Suppressor macrophage treated with lipopolysaccharide for 4 hours (primary cell): ENCODE results near the gene GLB1L2.

ENCODE experiments used
- DNase-seq: peaks from one replicate; pipeline ENCODE4 v3.0.0-alpha.2; 2020

GLB1L2 gene

GRCh38 chr11:134387501-134387900 lies 55.7 kb downstream of the GLB1L2 start:
- DNase-seq: no peak

- no peak for DNase-seq
Observed at GRCh38 chr11:134388590-134388989, 56.8 kb downstream of the GLB1L2 start.

- DNase-seq: no peak
Observed at GRCh38 chr11:134389464-134390180, 57.8 kb downstream of the GLB1L2 start.

GRCh38 chr11:134390706-134391569 lies 59.1 kb downstream of the GLB1L2 start:
- DNase-seq: no peak

DNA sequence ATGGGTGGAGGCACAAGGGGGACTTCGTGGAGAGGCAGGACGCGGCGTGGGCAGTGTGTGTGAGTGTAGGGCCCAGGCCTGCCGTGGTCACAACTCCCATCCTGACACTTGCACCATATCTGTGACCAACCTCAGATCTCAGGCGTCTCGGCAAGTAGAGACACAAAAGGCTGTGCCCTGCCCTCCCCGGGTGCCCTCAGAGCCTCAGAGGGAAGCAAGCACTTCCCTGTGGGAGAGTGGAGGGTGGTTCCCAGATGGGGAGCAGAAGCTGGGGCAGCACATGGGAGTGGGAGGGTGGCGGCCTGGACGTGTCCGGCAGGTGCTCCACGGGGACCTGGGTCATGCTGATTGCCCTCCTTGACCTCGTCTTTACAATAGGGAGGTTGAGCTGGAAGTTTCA lies 59.9 kb downstream of the GLB1L2 start:
- no peak for DNase-seq

DNA sequence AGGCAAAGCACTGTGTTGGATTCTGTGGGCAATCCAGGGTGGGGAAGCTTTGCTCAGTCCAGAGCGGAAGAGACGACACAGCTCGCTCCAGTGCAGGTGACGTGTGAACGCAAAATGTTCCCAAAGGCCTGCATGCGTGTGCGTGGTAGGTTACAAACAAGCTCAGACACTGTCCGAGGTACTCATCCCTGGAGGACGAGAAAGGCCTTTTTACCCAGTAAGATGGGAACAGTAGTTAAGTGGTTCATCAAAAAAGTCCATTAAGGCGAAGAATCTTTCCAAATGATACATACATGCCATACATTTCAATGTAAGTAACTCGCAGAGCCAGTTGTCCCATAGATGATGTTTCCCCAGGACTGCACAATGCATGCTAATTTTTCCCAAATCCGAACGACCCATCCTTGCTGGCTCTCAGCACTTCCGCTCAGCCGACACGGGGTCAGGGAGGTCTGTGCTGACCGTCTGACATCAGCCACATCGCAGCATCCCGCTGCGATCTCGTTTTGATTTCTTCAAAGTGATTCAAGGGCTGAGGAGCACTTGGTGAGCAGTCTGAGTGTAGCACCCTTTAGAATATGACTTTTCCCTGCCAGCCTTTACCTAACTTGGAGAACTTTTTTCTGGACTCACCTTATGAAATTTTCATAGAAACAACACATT lies 61.3 kb downstream of the GLB1L2 start:
- DNase-seq: no peak

DNA sequence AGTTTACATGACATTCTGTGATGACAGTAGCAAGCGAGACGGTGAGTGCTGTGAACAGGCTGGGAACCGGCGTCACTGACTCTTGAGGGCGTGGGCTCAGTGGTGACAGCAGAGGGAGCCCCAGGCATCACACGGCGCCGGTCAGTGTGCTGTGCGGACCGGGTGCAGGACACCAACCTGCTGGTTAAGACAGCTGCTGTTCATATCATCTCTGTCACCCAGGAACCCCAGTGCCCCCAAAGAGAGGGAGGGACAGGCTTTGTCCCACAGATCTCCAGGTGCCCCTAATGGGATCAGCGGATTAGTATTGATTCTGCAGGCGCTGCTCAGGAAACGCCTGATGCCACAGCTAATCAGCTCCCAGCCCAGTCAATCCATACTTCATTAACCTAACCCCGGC lies 61.9 kb downstream of the GLB1L2 start:
- no peak for DNase-seq

DNA sequence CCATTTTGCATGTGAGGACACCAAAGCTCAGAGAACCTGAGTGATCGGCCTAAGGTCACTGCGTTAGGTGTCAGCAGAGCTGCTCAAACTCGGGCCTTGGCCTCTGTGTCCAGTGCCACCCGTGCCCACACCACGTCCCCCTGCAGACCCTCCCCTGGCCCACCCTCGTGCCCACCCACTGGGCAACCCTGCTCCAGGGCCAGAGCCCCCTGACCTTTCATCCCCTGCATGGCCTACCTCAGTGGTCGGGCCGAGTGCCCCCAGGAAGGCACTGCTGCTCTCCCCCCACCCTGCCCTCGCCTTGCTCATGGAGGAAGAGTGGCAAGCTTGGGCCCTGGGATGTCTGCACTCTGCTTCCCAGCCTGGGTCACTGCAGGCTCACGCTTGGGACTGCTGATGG lies 62.5 kb downstream of the GLB1L2 start:
- no peak for DNase-seq

- no peak for DNase-seq
Observed at GRCh38 chr11:134395002-134395401, 63.2 kb downstream of the GLB1L2 start.

GRCh38 chr11:134397304-134398078 lies 65.7 kb downstream of the GLB1L2 start:
- no peak for DNase-seq

DNA sequence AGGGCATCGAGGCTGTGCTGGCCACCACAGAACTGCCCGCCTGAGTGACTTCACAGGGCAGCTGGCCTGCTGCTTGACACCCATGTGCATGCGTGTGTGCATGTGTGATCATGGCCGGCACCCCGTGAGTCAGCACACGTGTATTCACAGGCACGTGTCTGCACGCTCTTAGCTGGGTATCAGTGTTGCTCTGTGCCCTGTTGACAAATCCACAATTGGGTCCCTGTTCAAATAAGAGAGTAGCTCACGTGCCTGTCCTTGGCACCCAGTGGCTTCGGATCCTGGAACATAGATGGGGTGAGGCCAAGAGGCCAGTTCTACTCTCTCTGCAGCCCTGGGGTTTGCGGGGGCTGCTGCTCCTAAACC lies 66.3 kb downstream of the GLB1L2 start:
- DNase-seq: no peak

GRCh38 chr11:134398644-134399292 lies 67.0 kb downstream of the GLB1L2 start:
- DNase-seq: no peak

DNA sequence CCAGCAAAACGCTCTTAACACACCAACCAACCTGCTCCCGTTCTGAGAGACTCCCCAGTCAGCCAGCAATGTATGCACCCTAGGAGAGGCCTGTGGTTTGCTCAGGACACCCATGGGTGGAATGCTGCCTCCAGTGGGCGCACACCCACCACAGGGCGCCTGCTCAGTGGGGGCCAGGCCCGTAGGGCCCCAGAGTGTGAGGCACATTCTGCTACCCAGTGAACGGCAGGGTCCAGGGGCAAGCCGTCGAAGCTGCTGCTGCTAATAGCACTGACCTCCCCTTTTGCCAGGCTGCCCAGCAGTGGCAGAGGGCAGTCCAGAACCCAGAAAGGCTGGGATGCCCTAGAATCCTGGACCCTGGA lies 67.5 kb downstream of the GLB1L2 start:
- no peak for DNase-seq

- no peak for DNase-seq
Observed at GRCh38 chr11:134399996-134400395, 68.2 kb downstream of the GLB1L2 start.

DNA sequence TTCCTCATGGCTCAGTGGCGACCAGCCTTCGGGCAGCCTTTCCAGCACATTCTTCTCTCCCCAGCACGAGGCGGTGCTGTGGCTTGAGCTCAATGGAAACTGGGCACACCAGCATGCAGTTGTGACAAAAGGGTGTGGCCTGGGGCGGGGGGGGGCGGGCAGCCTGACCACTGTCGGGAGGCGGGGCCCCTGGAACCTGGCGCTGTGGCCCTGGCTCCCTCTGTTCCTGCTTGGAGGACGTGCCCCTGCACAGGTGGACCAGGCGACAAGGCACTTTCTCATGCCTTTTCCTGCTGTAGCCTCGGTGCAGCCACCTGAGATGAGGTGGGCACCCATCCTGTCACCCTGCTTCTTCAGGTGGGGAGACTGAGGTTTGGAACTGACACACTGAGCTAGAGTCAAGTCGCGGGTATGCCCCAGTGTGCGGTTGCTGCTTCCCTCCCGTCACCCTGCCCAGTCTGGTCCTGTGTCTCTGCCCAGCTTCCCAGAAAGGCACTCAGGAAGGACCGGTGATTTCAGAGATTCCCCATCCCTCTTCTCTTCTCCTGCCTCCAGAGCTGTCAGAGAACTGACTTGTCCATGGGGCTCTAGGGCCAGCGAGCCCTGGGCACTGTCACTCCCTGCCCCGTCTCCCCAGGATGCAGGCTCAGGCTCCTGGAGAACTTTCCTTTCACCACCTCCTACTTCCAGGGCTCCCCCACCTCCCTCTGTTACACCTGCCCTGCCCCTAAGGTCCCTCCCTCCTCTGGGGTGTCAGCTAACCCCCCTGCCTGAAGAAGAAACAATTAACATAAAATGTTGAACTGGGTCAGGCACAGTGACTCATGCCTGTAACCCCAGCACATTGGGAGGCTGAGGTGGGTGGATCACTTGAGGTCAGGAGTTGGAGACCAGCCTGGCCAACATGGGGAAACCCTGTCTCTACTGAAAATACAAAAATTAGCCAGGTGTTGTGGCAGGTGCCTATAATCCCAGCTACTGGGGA lies 70.3 kb downstream of the GLB1L2 start:
- no peak for DNase-seq

GRCh38 chr11:134402910-134403309 lies 71.1 kb downstream of the GLB1L2 start:
- no peak for DNase-seq

GRCh38 chr11:134404575-134405341 lies 73.0 kb downstream of the GLB1L2 start:
- no peak for DNase-seq

GRCh38 chr11:134405436-134405835 lies 73.6 kb downstream of the GLB1L2 start:
- no peak for DNase-seq

DNA sequence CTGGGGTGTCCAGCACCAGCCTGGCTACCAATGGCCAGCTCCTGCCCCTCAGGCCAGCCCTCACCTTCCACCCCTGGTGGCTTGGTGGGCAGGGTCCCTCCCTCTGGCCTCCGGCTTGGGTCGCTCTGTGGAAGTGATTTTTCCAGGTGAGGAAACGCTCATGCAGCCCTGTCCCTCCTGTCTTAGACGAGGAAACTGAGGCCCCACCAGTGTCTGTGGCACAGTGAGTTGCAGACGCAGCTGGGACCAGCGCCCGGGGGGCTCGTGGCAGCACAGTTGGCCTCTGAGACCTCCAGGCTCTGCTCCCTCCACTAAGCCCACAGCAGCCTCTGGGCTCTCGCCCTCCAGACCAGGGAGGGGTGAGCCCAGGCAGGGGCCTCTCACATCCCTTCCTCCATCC lies 74.1 kb downstream of the GLB1L2 start:
- no peak for DNase-seq
